Limb (tissue), 2 donors: ENCODE results near the gene MAT2B.

Source experiments
- DNase-seq, 2 donors: peaks; one replicate each; pipeline ENCODE4 v3.0.0-alpha.2; 2016; ENCODE audit errors: extremely low spot score in 2 of 2

The MAT2B gene

GRCh38 chr5:163505368-163506094, at the start of gene MAT2B:
TSS of gene MAT2B (plus strand) at chr5:163505619. CDS start at chr5:163505687, 68 bp downstream.
- peak; percentile 96 to 97 for DNase-seq

DNA sequence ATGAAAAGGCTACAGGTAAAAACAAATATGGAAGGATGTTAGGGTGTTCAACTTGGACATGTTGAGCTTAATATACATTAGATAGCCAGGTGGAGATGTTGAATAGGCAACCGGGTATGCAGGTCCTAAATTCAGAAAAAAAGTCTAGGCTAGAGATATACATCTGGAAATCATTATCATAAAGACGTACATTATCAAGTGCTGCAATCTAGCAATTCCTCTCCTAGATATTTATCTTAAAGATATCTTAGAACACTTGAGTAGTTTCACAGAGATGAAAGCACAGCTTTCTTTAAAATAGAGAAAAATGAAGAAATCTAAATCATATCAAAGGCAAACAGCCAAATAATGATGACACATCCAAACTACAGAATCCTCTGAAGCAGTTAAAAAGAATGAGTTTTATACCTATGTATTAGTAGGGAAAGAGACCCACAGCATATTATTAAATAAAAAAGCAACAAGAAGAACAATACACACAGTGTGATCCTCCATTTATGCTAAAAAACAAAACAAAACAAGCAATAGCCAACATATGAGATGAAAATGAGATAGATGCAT, 49.3 kb upstream of the MAT2B start:
- no peak for DNase-seq

GRCh38 chr5:163456840-163457239, 48.6 kb upstream of the MAT2B start:
- no peak for DNase-seq

DNA sequence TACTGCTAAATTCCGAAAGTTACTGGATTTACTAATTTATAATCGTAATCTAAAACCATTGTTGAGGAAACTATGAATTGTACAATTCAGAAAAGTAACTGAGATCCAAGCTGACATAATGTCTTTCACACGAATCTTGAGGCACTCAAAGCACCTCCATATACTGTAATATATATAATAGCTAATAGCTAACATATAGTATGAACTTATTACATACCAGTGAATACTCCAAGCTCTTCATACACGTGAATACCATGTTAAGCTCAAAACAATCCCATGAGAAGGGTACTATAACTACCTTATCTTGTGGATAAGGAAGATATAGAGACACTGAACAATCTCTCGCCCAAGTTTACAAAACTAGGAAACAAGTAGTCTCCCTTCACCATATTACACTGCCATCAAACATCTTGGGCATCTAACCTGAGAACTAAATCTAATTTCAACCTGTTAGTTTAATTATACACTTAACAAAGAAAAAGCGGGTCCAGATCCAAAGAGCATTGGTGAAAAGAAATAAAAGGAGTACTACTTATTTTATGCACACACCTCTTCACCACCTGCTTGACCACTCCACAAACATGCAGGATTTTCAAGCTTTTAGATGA, 46.5 kb upstream of the MAT2B start:
- DNase-seq, result no peak

DNA sequence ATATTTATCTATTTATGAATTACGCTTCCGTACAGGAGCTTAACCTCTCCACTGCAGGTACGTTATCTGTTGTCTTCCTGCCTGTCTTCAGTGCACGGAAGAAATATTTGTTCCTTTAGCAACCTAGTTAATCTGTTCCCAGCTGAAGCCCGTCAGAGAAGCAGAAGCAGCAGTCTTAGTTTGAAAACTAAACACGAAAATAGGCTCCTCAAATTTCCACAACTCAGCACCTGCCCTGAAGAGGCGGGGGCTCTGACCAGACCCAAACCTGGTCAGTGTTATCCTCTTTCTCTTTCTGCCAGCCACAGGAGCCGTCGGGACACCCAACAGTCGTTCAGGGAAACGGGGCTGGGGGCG, 46.0 kb upstream of the MAT2B start:
- DNase-seq, result no peak

GRCh38 chr5:163459819-163460561, 45.4 kb upstream of the MAT2B start, which contains the start of gene NUDCD2:
TSS of gene NUDCD2 (minus strand) at chr5:163460102. CDS start at chr5:163460050, 52 bp downstream.
- peak; percentile 97 to 99 for DNase-seq

DNA sequence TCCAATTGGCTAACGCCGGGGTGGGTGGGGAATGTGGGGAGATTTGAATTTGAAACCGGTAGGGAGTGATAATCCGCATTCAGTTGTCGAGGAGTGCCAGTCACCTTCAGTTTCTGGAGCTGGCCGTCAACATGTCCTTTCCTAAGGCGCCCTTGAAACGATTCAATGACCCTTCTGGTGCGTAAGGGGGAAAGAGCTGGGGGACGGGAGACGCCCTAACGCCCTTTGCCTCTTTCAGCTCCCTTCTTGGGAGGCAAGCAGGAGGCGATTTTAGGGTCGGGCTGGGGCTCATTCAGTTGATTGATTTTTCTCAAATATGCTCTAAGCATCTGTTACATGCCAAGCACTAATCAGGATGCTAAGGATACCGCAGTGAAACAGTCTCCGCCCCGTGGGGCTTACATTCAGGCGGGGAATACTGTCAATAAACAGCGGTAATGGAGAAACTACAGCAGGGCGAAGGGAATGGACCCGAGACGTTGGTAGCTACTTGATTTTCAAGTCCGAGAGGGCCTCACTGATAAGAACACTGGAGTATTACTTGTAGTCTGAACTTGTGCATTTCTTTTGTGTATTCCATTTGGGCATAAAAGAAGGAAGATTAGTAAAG, 44.8 kb upstream of the MAT2B start, which contains the start of gene HMMR:
HMMR (plus strand) TSS at position 71 of the 610 bp plus-strand sequence; CDS start at position 132, 61 bp downstream.
- DNase-seq, result no peak

DNA sequence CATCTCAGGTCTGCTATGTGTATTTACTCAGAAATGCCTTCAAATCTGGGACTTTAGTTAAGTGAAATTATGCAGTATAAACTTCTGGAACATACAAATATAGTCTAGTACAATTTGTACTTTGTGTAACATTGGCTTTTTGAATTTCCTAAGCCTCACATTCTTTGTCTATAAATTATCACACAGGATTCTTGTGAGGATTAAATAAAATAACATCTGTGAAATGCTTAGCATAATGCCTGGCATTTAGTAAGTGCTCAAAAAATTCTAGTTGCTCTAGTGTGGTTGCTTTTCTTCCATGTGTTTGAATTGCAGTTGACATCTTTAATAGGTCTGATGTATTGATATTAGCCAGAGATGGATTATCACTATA, 42.4 kb upstream of the MAT2B start:
- no peak for DNase-seq

DNA sequence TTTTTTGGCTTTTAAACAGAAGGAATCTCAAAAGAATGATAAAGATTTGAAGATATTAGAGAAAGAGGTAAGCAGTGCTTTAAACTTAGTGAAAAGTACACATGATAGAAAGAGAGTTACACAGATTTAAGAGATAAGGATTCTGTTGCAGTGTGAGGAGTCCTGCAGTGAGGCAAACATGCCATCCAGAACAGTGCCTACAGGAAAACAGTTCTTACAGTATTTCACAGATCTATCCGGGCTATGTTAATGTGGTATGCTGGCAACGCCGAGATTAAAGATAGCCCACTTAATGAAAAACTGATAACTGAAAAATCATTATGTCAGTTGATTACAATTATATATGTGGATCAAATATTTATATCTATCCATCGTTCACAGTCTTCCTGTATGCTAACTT, 37.7 kb upstream of the MAT2B start:
- DNase-seq, result no peak

GRCh38 chr5:163473635-163474243, 31.7 kb upstream of the MAT2B start:
- DNase-seq, result peak in 1 of 2 donors; percentile 3

DNA sequence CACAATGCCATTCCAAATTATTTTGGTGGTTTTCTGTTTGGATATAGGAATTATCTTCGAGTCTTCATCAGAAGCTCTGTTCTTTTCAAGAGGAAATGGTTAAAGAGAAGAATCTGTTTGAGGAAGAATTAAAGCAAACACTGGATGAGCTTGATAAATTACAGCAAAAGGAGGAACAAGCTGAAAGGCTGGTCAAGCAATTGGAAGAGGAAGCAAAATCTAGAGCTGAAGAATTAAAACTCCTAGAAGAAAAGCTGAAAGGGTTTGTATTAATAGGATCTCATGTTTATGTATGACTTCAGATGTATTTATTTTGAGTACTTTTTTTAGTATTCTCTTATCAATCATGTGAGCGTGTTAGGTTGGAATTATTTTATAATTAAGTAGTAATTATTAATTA, 30.0 kb upstream of the MAT2B start:
- DNase-seq, result no peak

DNA sequence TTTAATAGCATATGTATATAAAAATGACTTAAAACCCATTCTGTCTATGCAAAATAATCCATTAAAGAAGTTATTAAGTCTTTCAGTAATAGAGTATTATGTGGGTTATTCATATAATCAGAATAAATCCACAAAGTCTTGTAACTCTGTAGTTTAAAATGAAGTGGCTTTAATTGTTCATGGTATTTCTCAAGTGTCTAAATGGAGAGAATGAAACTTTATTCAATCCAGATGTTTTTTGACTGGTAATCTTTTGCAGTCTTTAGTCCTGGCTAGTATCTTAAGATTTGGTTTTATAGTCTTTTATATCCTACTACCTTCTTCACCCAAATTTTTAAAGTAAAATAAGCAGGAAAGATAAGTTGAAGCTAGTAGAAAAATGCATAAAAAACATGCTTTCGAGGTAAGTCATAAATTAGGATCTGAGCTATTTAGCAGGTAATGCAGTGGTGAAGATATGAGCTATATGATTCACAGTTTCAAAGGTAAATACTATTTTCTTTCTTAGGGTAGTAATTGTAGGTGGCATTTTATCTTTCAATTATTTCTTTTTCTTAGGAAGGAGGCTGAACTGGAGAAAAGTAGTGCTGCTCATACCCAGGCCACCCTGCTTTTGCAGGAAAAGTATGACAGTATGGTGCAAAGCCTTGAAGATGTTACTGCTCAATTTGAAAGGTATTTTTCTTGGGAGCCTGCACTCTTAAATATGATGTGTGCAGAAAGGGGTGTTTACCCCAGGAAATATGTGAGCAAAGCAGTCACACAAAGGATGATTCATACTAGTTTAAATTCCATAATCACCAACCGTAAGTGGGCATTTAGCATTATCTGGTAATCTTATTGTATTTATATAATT, 27.1 kb upstream of the MAT2B start:
- no peak for DNase-seq

GRCh38 chr5:163478982-163479271, 26.5 kb upstream of the MAT2B start:
- DNase-seq, result no peak

GRCh38 chr5:163489055-163489744, 16.2 kb upstream of the MAT2B start:
- DNase-seq, result no peak

- no peak for DNase-seq
Observed at GRCh38 chr5:163489745-163490075, 15.7 kb upstream of the MAT2B start.

- DNase-seq, result no peak
Observed at GRCh38 chr5:163496286-163496685, 9.1 kb upstream of the MAT2B start.

DNA sequence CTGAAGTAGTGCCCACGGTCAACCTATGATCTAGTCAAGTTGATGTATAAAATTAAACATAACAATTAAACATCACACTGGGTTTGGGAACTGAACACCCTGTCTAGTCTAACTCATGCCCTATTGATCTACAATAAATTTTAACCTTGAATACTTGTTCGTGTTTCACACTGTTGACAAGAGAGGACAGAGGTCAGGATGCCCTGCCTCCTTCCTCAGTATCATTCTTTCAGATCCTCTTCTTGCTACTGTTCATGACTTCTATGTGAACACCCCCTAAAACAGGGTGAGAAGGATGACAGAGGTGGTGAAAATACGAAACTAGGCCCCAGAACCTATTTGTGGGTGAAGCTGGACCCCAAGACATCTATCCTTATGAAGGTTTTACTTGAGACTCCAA, 8.1 kb upstream of the MAT2B start:
- DNase-seq, result no peak

- no peak for DNase-seq
Observed at GRCh38 chr5:163498886-163499285, 6.5 kb upstream of the MAT2B start.

- no peak for DNase-seq
Observed at GRCh38 chr5:163502521-163502920, 2.9 kb upstream of the MAT2B start.
